Measurements from ENCODE around the gene PHF19.

GRCh38 chr9:120851449-120851848 lies 25.5 kb downstream of the PHF19 start:
- TF ChIP-seq EZH2 (IDR thresholded peaks at IDR 0.05; ENCODE audit: insufficient read depth, poor library complexity, severe bottlenecking): no peak
- TF ChIP-seq EZH2phosphoT487 (IDR thresholded peaks at IDR 0.05; ENCODE audit: insufficient read depth, low read depth): no peak

Measured in GM23248 (cell line).